Prostate gland (tissue), 2 donors: ENCODE measurements around the gene TAT.
A peak's percentile ranks its signal among the peaks of the same experiment; 100 is the strongest.

ENCODE experiments used
- POLR2A ChIP-seq: fragments of 450-650 bp; IDR thresholded peaks from one replicate; pipeline ENCODE4 v1.6.1; 2016; ENCODE audit warnings: antibody characterized with exemption, mild to moderate bottlenecking
- POLR2AphosphoS5 ChIP-seq: sonication (generic); formaldehyde crosslinking; IDR thresholded peaks from one replicate; pipeline ENCODE4 v1.6.1; 2017; ENCODE audit warnings: antibody characterized with exemption
- TF ChIP-seq, protein P1 (sequence below), 4 experiments: fragments of 200-600 bp in 2 of 4; fragments of 450-650 bp in 2 of 4; sonication (generic) in 2 of 4; IDR thresholded peaks; 1 replicate in 3 of 4; 2 replicates in 1 of 4; pipeline ENCODE4 v1.5.1; 2016 to 2019; ENCODE audit warnings: antibody characterized with exemption in 4 of 4, mild to moderate bottlenecking in 2 of 4, moderate library complexity in 2 of 4

DNA sequence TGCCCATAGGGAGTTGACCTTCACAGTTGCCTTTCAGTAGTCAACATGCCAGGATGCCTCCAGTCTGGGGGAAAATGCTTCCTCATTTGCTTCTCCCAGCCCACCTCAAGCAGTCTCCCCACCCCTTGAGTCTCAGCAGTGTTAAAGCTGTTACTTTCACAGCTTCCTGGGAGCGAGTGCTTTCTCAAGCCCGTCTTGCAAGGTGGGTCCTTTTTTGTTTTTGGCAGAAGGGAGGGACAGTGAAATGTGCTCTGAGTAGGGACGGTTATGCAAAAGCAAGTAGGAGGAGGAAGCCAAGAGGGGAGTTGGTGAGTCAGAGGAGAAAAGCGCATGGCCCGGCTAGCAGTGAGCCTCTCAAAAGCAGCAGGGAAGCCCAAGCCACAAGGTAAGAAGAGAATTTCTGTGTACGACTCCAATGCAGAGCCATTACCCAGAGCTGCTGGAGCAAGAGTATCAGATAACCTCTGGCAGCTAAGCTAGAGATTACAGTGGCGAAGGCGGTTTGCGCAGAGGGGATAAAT, 50.7 kb downstream of the TAT start, which contains the start of gene CHST4:
- TF ChIP-seq, protein P1, sequence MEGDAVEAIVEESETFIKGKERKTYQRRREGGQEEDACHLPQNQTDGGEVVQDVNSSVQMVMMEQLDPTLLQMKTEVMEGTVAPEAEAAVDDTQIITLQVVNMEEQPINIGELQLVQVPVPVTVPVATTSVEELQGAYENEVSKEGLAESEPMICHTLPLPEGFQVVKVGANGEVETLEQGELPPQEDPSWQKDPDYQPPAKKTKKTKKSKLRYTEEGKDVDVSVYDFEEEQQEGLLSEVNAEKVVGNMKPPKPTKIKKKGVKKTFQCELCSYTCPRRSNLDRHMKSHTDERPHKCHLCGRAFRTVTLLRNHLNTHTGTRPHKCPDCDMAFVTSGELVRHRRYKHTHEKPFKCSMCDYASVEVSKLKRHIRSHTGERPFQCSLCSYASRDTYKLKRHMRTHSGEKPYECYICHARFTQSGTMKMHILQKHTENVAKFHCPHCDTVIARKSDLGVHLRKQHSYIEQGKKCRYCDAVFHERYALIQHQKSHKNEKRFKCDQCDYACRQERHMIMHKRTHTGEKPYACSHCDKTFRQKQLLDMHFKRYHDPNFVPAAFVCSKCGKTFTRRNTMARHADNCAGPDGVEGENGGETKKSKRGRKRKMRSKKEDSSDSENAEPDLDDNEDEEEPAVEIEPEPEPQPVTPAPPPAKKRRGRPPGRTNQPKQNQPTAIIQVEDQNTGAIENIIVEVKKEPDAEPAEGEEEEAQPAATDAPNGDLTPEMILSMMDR (IDR thresholded peaks at IDR 0.05) = no peak
- TF ChIP-seq POLR2A (no peak), POLR2AphosphoS5 (peak; percentile 10)
